ENCODE results near the gene HTATIP2.
"Not testable (repeated sequence)": the region's sequence is repeated elsewhere in the genome, so short reads cannot be mapped to it uniquely, and the experiment has no call there.

The HTATIP2 gene

GRCh38 chr11:20363500-20364340 lies at the start of gene HTATIP2:
HTATIP2 (plus strand) TSS chr11:20363714; CDS start chr11:20364238, 524 bp downstream.
- no peak for FAIRE-seq

GRCh38 chr11:20315800-20316199 lies 47.7 kb upstream of the HTATIP2 start:
- DNase-seq (ENCODE audit: insufficient read length, low spot score) (no peak), FAIRE-seq (no peak)

More at GRCh38 chr11:20363500-20364340, at the start of gene HTATIP2:
- DNase-seq (ENCODE audit: insufficient read length, low spot score), result no peak

- DNase-seq (ENCODE audit: insufficient read length, low spot score) (no peak), FAIRE-seq (no peak)
Measured at GRCh38 chr11:20321177-20321576, 42.3 kb upstream of the HTATIP2 start.

- FAIRE-seq (no peak), DNase-seq (ENCODE audit: insufficient read length, low spot score) (no peak)
Measured at GRCh38 chr11:20327377-20327935, 36.1 kb upstream of the HTATIP2 start.

GRCh38 chr11:20336056-20336455 lies 27.5 kb upstream of the HTATIP2 start:
- DNase-seq (ENCODE audit: insufficient read length, low spot score) (no peak), FAIRE-seq (no peak)

- peak; percentile 20 for DNase-seq (ENCODE audit: insufficient read length, low spot score)
- FAIRE-seq, result no peak
Measured at GRCh38 chr11:20337526-20338154, 25.9 kb upstream of the HTATIP2 start.

GRCh38 chr11:20342347-20343141 lies 21.0 kb upstream of the HTATIP2 start:
- FAIRE-seq (no peak), DNase-seq (ENCODE audit: insufficient read length, low spot score) (no peak)

GRCh38 chr11:20351136-20351535 lies 12.4 kb upstream of the HTATIP2 start:
- FAIRE-seq (no peak), DNase-seq (ENCODE audit: insufficient read length, low spot score) (no peak)

- FAIRE-seq, result no peak
Measured at GRCh38 chr11:20351751-20352262, 11.7 kb upstream of the HTATIP2 start.

GRCh38 chr11:20353829-20354434 lies 9.6 kb upstream of the HTATIP2 start:
- FAIRE-seq (no peak), DNase-seq (ENCODE audit: insufficient read length, low spot score) (no peak)

More at GRCh38 chr11:20351751-20352262, 11.7 kb upstream of the HTATIP2 start:
- no peak for DNase-seq (ENCODE audit: insufficient read length, low spot score)

- no peak for FAIRE-seq
- DNase-seq (ENCODE audit: insufficient read length, low spot score), result no peak
Measured at GRCh38 chr11:20355221-20356219, 8.0 kb upstream of the HTATIP2 start.

GRCh38 chr11:20357150-20357549 lies 6.4 kb upstream of the HTATIP2 start:
- no peak for FAIRE-seq
- DNase-seq (ENCODE audit: insufficient read length, low spot score), result no peak

- DNase-seq (ENCODE audit: insufficient read length, low spot score) (no peak), FAIRE-seq (no peak)
Measured at GRCh38 chr11:20360650-20361049, 2.9 kb upstream of the HTATIP2 start.

GRCh38 chr11:20362481-20362880 lies 1.0 kb upstream of the HTATIP2 start:
- no peak for DNase-seq (ENCODE audit: insufficient read length, low spot score)

GRCh38 chr11:20363149-20363499 lies 390 bp upstream of the HTATIP2 start:
- DNase-seq (ENCODE audit: insufficient read length, low spot score) (no peak), FAIRE-seq (no peak)

More at GRCh38 chr11:20362481-20362880, 1.0 kb upstream of the HTATIP2 start:
- no peak for FAIRE-seq

GRCh38 chr11:20364341-20364792 lies 853 bp downstream of the HTATIP2 start:
- FAIRE-seq, result no peak

GRCh38 chr11:20365465-20365864 lies 2.0 kb downstream of the HTATIP2 start:
- DNase-seq (ENCODE audit: insufficient read length, low spot score); FAIRE-seq: not testable (repeated sequence)

More at GRCh38 chr11:20364341-20364792, 853 bp downstream of the HTATIP2 start:
- DNase-seq (ENCODE audit: insufficient read length, low spot score), result no peak

GRCh38 chr11:20367313-20367948 lies 3.9 kb downstream of the HTATIP2 start:
- FAIRE-seq, result no peak
- peak; percentile 81 for DNase-seq (ENCODE audit: insufficient read length, low spot score)

All from HTR-8/SVneo (cell line).